HG02943 (cell line): ENCODE results near the gene MYCBP2.
"Not testable (repeated sequence)": the region's sequence is repeated elsewhere in the genome, so short reads cannot be mapped to it uniquely, and the experiment has no call there.

Experiments
- ATAC-seq: cut with Tn5 transposase; IDR thresholded peaks from one replicate; pipeline ENCODE4 v1.9.1; 2021; ENCODE audit warnings: mild to moderate bottlenecking, low read depth, moderate library complexity; ENCODE audit not compliant: unreplicated experiment

Gene MYCBP2

GRCh38 chr13:77338329-77338728, 11.4 kb upstream of the MYCBP2 start:
- ATAC-seq = peak; percentile 39

DNA sequence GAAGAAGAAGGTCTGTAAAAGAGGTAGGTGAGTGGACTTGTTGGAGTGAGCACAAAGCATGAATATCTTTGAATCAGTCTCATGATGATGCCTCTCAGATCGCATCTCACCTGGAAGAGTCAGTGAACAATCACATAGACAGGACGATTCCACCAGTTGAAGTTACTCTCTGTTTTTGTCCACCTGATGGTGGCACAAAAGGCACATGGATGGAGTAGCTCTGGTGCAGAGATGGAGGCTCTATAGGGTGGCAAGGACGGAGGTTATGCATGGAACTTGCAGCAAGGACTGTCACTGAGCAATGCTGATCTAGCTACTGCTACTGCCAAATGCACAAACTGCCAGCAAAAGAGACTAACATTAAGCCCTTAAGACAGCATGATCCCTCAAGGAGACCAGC, 10.3 kb upstream of the MYCBP2 start:
- no peak for ATAC-seq

DNA sequence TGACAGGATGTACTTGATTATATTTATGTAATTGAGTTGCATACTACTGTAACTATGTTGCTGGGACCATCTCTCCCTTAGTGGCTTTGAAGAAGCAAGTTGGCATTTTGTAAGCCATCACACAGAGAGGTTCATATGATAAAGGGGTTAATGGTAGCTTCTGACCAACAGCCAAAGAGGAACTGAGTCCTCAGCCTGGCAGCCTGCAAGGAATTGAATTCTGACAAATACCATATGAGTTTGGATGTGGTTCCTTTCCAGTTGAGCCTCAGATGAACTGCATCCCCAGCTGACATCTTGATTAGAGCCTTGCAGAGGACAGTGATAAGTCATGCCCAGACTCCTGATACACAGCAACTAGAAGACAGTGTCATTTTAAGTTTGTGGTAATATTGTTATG, 8.6 kb upstream of the MYCBP2 start:
- no peak for ATAC-seq

GRCh38 chr13:77333594-77333993, 6.7 kb upstream of the MYCBP2 start:
- ATAC-seq = no peak

GRCh38 chr13:77331421-77331820, 4.5 kb upstream of the MYCBP2 start:
- ATAC-seq = no peak

- no peak for ATAC-seq
Observed at GRCh38 chr13:77329911-77330584, 3.2 kb upstream of the MYCBP2 start.

DNA sequence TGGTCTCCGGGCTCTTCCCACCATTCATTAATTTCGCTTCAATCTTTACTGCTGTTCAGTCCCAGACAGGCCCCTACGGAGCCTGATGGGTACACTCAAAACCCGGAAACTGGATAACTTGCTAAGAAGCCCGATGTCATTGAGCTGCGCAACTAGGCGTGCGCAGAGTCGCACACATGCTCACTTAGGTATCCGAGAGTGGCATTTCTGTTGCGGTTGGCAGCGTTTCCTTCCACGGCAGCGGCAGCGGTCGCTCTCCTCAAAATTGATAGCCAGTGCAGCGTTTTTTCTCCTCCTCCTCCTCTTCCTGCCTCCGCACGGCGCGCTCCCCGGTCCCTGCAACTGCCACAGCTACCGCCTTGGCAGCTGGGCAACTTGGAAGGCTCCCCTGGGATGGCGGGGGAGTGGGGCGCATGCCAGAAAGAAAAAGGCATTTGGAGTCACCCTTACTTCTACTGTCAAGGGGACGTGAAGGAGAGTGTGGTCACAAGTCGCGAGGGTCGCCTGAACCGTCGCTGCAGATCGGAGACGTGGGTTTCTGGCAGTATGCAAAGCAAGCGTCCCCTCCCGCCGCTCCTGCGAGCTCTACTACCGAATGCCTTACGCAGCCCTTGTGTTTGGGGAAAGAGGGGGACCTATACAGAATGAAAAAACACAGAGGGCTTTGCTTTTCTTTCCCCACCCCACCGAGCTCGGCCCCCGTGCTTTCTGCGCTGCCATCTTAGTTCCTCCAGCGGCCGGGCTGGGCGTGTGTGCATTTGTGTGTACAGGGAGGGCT, 2.4 kb upstream of the MYCBP2 start:
- ATAC-seq = peak; percentile 58

DNA sequence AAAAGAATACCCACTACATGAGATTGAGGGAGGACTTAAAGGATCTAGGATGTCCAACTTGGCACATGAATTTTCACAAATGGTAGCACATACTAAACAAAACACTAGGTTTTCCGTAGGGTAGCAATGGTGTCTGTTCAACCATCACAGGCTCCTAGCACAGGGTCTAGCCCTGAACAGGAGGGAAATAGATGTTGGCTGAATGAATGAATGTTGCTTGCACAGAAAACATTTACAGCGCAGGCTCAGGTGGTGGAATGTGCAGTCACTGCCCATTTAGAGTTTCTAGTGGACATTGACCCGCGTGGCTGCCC, 1.9 kb upstream of the MYCBP2 start:
- ATAC-seq = peak; percentile 12

GRCh38 chr13:77325371-77325980, 1.4 kb downstream of the MYCBP2 start:
- no peak for ATAC-seq

DNA sequence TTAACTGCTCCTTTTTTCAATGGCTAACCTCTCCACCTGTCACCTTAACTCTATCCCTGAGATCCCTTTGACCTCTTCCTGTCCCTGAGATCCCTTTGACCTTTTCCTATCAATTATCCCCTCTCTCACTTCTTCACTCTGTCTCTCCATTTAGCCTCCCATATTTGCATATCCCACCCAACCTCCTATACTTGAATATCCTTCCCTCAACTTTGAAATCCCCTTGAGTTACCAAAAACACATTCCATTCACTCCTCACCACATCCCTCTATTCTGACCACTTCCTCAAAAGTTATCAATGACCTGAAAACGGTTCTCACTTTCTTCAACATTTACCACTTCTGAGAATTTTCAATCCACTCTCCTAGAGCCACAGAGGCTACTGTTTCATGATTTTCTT, 3.0 kb downstream of the MYCBP2 start:
- ATAC-seq = no peak

DNA sequence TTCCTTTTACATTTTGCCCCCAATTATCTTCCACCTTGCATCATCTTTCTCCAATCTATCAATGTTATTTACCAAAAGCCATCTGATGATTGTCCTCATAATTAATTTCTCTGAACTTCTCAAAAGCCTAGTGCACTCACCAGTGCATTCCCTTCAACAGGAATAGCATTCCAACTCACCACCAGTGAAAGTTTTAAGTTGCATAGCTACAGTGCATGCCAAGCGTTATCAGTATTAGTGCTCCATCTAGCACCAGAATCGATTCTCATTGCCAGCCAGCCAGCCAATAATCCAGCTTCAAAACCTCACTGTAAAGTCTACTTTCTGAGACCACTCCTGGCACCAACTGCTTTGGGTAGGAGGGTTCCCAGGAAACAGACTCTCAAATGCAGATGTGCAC, 7.4 kb downstream of the MYCBP2 start:
- no peak for ATAC-seq

- ATAC-seq = no peak
Observed at GRCh38 chr13:77318741-77319140, 8.2 kb downstream of the MYCBP2 start.

GRCh38 chr13:77316430-77316829, 10.5 kb downstream of the MYCBP2 start:
- ATAC-seq = no peak

DNA sequence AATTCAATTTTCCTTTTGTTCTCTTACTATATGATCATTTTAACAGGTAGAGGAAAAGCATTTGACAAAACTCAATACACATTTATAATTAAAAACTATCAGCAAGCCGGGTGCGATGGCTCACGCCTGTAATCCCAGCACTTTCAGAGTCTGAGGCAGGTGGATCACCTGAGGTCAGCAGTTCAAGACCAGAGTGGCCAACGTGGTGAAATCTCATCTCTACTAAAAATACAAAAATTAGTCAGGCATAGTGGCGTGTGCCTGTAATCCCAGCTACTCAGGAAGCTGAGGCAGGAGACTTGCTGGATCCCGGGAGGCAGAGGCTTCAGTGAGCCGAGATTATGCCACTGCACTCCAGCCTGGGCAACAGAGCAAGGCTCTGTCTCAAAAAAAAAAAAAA, 11.4 kb downstream of the MYCBP2 start:
- ATAC-seq = not testable (repeated sequence)

DNA sequence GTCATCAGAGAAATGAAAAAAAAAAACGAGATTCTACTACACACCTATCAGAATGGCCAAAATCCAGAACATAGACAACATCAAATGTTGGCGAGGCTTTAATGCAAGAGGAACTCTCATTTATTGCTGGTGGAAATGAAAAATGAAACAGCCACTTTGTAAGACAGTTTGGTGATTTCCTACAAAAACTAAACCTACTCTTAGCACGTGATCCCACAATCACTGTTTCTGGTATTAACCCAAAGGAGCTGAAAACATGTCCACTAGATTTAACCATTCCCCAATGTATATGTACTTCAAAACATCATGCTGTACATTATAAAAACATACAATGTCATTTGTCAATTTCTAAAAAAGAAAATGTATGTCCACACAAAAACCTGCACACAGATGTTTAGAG, 13.0 kb downstream of the MYCBP2 start:
- ATAC-seq = no peak

DNA sequence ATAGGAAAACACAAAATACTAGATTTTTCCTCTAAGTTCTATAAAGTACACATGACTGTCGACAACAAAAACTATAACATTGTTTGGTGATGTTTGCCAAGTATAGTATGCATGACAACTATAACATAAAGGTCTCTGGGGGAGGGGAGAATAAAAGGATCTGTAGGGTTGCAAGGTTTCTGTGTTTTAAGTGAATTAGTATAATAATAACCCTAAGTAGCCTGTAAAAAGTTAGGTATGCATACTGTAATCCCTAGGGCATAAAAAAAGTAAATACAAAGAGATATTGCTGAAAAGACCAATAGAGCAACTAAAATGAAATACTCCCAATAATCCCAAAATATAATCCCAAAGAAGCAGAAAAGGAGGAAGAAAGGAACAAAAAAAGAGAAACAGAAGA, 14.6 kb downstream of the MYCBP2 start:
- no peak for ATAC-seq

DNA sequence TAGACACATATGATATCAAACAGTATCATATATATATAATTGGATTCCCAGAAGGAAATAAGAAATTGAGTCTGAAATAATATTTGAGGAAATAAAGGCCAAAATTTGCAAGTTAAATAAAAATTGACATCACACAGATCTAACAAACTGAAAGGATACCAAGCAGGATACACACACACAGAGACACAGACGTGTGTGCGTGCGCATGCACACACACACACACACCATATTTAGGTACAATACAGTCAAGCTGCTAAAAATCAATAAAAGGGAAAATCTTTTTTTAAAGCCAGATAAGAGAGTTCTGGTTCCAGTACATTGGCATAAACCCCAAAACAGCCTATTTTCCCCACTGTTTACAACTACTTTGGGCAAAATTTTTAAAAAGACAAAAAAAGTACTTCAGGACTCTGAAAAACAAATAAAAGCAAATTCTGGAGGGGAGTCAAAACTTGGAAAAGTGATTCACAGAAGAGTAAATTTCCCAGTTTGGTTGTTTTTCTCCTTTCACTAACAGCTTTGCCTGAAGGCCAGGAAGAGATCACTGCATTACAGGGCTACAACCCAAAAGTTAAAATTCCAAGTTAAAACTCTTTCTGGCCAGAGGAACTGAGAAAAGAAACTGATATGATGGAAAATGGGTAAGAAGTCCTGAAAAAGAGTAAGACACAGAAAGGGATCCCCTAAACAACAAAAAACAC, 16.2 kb downstream of the MYCBP2 start:
- no peak for ATAC-seq

DNA sequence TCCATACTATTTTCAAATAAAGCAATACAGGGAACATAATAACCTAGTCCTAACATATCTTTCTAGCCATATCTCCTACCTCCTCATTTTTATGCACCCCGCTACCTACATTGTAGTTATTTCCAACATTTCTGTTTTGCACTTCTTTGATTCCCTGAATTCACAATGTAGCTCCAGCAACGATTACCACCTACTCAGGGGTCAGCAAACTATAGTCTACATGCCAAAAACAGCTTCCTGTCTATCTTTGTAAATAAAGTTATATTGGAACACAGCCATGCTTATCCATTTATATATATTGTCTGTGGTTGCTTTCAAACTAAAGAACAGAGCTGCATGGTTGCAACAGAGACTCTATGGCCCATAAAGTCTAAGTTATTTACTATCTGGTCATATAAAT, 16.7 kb downstream of the MYCBP2 start:
- ATAC-seq = no peak

DNA sequence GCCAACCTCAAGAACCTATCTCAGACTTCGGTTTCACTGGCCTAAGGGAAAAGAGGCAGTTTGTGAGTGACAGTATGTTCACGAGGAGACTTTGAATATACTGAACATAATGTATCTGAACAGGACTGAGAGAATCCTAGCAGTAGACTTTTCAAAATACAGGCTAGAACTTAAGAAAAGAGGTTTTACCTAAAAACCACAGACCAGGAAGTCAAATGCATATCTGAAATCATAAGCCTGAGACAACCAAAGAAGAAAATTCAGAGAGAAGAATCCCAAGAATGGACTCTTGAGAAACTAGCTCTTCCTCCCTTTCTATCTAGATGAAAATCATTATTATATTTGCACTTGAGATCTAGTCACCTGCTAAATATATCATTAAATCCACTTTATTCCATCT, 17.6 kb downstream of the MYCBP2 start:
- no peak for ATAC-seq

- no peak for ATAC-seq
Observed at GRCh38 chr13:77306458-77306857, 20.4 kb downstream of the MYCBP2 start.

GRCh38 chr13:77305266-77305665, 21.6 kb downstream of the MYCBP2 start:
- ATAC-seq = no peak
